ENCODE data around the gene GTPBP2. TPM values are rescaled to one million over a fixed set of nuclear protein-coding genes. Genes with fewer than 3 reads are reported as not detected.
"Not testable (repeated sequence)": the region's sequence is repeated elsewhere in the genome, so short reads cannot be mapped to it uniquely, and the experiment has no call there.

GTPBP2 gene
- total RNA-seq, 2 donors from 2014 or later: 50.0 to 51.7 TPM

- Histone ChIP-seq H3K4me3 (no peak overlapping the region), H3K27me3 (no peaks in the 10 kb centered on the region), H3K9ac (ENCODE audit: low read depth in 2 of 2, low read length in 2 of 2) (peak overlapping the region in 1 of 2 donors; percentile 0), H3K9me3 (no peaks in the 10 kb centered on the region), H3K27ac (no peak overlapping the region), H3K4me1 (peaks cover 17% of the 10 kb centered on the region), H3K36me3 (no peaks in the 10 kb centered on the region)
- DNase-seq: no peak
- TF ChIP-seq CTCF (IDR thresholded peaks at IDR 0.05): no peak
- intact Hi-C loops (cut with DNase I): loop anchor here (2.0 to 10.0 kb wide), 5 partner anchors 56 to 412 kb away; no protein-coding TSS in a partner anchor
These were observed 37.3 kb upstream of the GTPBP2 start for GRCh38 chr6:43666196-43666920.

- Histone ChIP-seq H3K27ac (no peak overlapping the region), H3K36me3 (no peaks in the 10 kb centered on the region), H3K4me1 (peaks cover 17% of the 10 kb centered on the region), H3K9me3 (no peaks in the 10 kb centered on the region), H3K4me3 (no peak overlapping the region), H3K27me3 (no peaks in the 10 kb centered on the region), H3K9ac (ENCODE audit: low read depth in 2 of 2, low read length in 2 of 2) (no peak overlapping the region)
- TF ChIP-seq CTCF (IDR thresholded peaks at IDR 0.05): no peak
- no peak for DNase-seq
- intact Hi-C loops (cut with DNase I): loop anchor here (5.0 to 10.0 kb wide), 4 partner anchors 57 to 269 kb away; no protein-coding TSS in a partner anchor
These were observed 36.3 kb upstream of the GTPBP2 start for GRCh38 chr6:43665376-43665775.

DNA sequence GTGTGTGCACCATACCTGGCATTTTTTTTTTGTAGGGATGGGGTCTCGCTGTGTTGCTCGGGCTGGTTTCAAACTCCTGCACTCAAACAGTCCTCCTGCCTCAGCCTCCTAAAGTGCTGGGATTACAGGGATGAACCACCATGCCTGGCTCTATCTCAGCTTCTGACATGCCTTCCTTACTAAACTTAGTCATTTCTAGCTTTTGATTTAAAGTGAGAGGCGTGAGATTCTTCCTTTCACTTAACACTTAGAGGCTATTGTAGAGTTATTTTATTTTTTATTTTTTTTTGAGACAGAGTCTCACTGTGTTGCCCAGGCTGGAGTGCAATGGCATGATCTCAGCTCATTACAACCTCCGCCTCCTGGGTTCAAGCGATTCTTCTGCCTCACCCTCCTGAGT, 33.9 kb upstream of the GTPBP2 start:
- not testable (repeated sequence) for DNase-seq; H3K4me1 ChIP-seq; H3K9ac ChIP-seq (ENCODE audit: low read depth in 2 of 2, low read length in 2 of 2); H3K36me3 ChIP-seq; H3K27me3 ChIP-seq; H3K9me3 ChIP-seq; H3K4me3 ChIP-seq; H3K27ac ChIP-seq
- intact Hi-C loops (cut with DNase I): loop anchor here (10.0 kb wide), 2 partner anchors 58 to 272 kb away; no protein-coding TSS in a partner anchor

DNA sequence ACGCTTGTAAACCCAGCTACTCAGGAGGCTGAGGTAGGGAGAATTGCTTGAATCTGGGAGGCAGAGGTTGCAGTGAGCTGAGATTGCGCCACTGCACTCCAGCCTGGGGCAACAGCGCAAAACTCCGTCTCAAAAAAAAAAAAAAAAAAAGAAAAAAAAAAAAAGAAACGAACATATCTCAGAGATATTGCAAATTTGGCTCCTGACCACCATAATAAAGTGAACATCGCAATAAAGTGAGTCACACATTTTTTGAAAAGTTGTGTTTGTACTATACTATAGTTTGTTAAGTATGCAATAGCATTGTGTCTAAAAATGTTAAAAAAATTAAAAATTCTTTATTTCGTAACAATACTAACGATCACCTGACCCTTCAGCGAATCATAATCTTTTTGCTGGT, 29.1 kb upstream of the GTPBP2 start:
- no peaks in the 10 kb centered on the region for H3K36me3 ChIP-seq
- no peak overlapping the region for H3K27ac ChIP-seq
- TF ChIP-seq CTCF (IDR thresholded peaks at IDR 0.05): no peak
- intact Hi-C loops (cut with DNase I): no loop called here
- H3K27me3 ChIP-seq: no peaks in the 10 kb centered on the region
- no peak overlapping the region for H3K9ac ChIP-seq (ENCODE audit: low read depth in 2 of 2, low read length in 2 of 2)
- H3K9me3 ChIP-seq: no peaks in the 10 kb centered on the region
- DNase-seq: no peak
- no peaks in the 10 kb centered on the region for H3K4me1 ChIP-seq
- no peak overlapping the region for H3K4me3 ChIP-seq

GRCh38 chr6:43657221-43657802, 28.2 kb upstream of the GTPBP2 start:
- intact Hi-C loops (cut with DNase I): no loop called here
- H3K27ac ChIP-seq: no peak overlapping the region

GRCh38 chr6:43652822-43653221, 23.8 kb upstream of the GTPBP2 start:
- H3K27me3 ChIP-seq; H3K9me3 ChIP-seq; H3K27ac ChIP-seq; intact Hi-C loops (cut with DNase I); H3K36me3 ChIP-seq; H3K4me1 ChIP-seq; H3K4me3 ChIP-seq; DNase-seq; H3K9ac ChIP-seq (ENCODE audit: low read depth in 2 of 2, low read length in 2 of 2): not testable (repeated sequence)

More at GRCh38 chr6:43657221-43657802, 28.2 kb upstream of the GTPBP2 start:
- no peaks in the 10 kb centered on the region for H3K4me1 ChIP-seq
- no peak overlapping the region for H3K4me3 ChIP-seq
- no peak for TF ChIP-seq CTCF (IDR thresholded peaks at IDR 0.05)
- H3K36me3 ChIP-seq: no peaks in the 10 kb centered on the region
- no peak for DNase-seq
- no peaks in the 10 kb centered on the region for H3K27me3 ChIP-seq
- no peak overlapping the region for H3K9ac ChIP-seq (ENCODE audit: low read depth in 2 of 2, low read length in 2 of 2)
- no peaks in the 10 kb centered on the region for H3K9me3 ChIP-seq

Measured in colonic mucosa (tissue), 4 donors.